ENCODE data around the gene LRRC59.
"Not testable (repeated sequence)": the region's sequence is repeated elsewhere in the genome, so short reads cannot be mapped to it uniquely, and the experiment has no call there.

Gene LRRC59

DNA sequence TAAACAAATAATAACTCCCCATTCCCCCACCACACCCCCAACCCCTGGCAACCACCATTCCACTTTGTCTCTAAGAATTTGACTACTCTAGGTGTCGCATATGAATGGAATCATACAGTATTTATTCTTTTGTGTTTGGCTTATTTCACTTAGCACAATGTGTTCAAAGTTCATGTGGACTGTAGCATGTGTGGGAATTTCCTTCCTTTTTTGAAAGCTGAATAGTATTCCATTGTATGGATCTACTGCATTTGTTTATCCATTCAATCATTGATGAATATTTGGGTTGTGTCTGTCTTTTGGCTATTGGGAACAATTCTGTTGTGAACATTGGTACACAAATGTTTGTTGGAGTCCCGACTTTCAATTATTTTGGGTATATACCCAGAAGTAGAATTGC is 25.4 kb upstream of the LRRC59 start:
- TF ChIP-seq, protein P1, sequence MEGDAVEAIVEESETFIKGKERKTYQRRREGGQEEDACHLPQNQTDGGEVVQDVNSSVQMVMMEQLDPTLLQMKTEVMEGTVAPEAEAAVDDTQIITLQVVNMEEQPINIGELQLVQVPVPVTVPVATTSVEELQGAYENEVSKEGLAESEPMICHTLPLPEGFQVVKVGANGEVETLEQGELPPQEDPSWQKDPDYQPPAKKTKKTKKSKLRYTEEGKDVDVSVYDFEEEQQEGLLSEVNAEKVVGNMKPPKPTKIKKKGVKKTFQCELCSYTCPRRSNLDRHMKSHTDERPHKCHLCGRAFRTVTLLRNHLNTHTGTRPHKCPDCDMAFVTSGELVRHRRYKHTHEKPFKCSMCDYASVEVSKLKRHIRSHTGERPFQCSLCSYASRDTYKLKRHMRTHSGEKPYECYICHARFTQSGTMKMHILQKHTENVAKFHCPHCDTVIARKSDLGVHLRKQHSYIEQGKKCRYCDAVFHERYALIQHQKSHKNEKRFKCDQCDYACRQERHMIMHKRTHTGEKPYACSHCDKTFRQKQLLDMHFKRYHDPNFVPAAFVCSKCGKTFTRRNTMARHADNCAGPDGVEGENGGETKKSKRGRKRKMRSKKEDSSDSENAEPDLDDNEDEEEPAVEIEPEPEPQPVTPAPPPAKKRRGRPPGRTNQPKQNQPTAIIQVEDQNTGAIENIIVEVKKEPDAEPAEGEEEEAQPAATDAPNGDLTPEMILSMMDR (IDR thresholded peaks at IDR 0.05) = no peak
- H3K27me3 ChIP-seq = no peaks in the 10 kb centered on the region
- H3K4me1 ChIP-seq (ENCODE audit: control insufficient read depth in 1 of 2, insufficient read depth in 1 of 2, low read depth in 1 of 2, low read length in 1 of 2) = peaks cover 21 to 31% of the 10 kb centered on the region in 2 experiments
- H3K4me3 ChIP-seq (ENCODE audit: low read depth in 1 of 2, low read length in 1 of 2) = no peak overlapping the region
- H3K36me3 ChIP-seq = no peaks in the 10 kb centered on the region
- peaks cover 9% of the 10 kb centered on the region for H3K9me3 ChIP-seq
- H3K27ac ChIP-seq = no peak overlapping the region

DNA sequence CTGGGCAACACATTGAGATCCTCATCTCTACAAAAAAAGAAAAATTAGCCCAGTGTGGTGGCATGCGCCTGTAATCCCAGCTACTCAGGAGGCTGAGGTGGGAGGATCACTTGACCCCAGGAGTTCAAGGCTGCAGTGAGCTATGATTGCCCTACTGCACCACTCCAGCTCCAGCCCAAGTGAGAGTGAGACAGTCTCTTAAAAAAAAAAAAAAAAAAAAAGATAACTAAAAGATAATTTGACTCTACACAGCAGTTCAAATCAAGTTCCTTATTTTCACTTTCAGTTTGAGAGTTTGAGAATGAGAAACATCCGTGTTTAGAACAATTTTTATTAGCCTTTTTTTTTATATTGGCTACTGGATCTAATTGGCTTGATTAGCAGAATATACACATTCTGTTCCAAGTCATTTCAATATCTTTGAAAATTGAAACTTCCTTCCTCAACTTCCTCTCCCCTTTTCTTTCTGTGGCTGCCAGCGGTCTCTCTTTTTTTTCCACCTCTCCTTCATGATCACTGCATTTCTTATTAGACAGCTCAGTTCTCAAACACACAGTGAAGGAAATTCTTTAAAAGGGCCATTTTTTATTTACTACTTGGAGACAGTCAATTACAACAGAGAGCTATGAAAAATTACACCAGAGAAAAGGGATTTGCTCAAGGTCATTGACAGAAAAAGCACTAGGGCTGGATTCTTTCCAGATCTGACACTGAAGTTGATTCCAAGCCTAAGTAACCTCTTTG is 24.2 kb upstream of the LRRC59 start:
- peak overlapping the region in 1 of 2 experiments; percentile 8 for H3K4me3 ChIP-seq (ENCODE audit: low read depth in 1 of 2, low read length in 1 of 2)

DNA sequence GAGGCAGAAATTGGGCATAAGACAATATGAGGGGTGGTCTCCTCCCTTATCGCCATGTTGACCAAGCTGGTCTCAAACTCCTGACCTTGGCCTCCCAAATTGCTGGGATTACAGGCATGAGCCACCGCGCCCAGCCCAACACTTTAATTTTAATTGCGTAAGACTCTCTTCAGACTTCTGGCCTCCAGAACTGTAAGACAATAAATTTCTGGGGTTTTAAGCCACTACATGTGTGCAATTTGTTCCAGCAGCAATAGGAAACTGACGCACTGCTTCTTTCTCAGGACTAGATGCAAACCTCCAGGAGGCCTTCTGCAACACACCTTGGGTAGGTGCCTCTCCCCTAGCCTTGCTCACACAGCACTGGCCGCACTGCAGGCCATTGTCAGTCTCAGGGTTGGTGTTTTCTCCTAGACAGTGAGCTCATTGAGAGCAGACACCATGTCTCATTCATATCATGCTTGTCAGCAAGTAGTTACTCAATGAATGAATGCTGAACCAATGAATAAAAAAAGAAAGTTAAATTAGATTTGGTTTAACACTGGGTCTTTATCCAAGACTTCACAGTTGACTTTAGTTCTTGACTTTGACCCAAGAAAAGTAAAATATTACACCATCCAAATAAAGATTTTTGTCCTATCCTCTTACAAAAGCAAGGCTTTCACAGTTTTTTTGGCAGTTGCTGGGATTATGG is 23.2 kb upstream of the LRRC59 start:
- Histone ChIP-seq H3K9me3 (peaks cover 9% of the 10 kb centered on the region), H3K27ac (peak overlapping the region; percentile 53), H3K4me3 (ENCODE audit: low read depth in 1 of 2, low read length in 1 of 2) (no peak overlapping the region), H3K4me1 (ENCODE audit: control insufficient read depth in 1 of 2, insufficient read depth in 1 of 2, low read depth in 1 of 2, low read length in 1 of 2) (peaks cover 9 to 18% of the 10 kb centered on the region in 2 experiments), H3K36me3 (no peaks in the 10 kb centered on the region), H3K27me3 (no peaks in the 10 kb centered on the region)
- TF ChIP-seq, protein P1 (IDR thresholded peaks at IDR 0.05) = no peak

More for the DNA sequence above, 24.2 kb upstream of the LRRC59 start:
- Histone ChIP-seq H3K27me3 (no peaks in the 10 kb centered on the region), H3K4me1 (ENCODE audit: control insufficient read depth in 1 of 2, insufficient read depth in 1 of 2, low read depth in 1 of 2, low read length in 1 of 2) (peaks cover 14 to 22% of the 10 kb centered on the region in 2 experiments), H3K9me3 (peaks cover 9% of the 10 kb centered on the region), H3K36me3 (no peaks in the 10 kb centered on the region), H3K27ac (peak overlapping the region; percentile 53)
- TF ChIP-seq, protein P1 (IDR thresholded peaks at IDR 0.05) = no peak

DNA sequence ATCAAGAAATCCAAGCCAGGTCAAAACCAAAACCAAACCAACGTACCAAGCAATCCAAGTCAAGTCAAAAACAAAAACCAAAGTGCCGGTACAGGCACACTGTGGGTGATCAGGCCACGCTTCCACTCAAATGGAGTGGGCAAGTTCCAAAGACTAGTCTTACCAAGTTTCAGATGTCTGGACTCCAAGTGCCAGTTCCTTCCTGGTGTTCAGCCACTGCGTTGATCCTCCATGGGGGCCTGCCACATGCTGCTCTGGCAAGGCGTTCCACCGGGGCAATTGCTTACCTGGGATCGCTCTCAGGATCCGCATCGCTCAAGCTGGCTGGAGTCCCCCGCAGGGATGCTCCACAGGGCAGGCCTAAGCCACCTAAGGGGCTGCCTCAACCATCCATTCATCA is 22.3 kb upstream of the LRRC59 start:
- H3K36me3 ChIP-seq; H3K9me3 ChIP-seq; H3K27ac ChIP-seq; H3K4me3 ChIP-seq (ENCODE audit: low read depth in 1 of 2, low read length in 1 of 2); H3K27me3 ChIP-seq: not testable (repeated sequence)
- H3K4me1 ChIP-seq (ENCODE audit: control insufficient read depth in 1 of 2, insufficient read depth in 1 of 2, low read depth in 1 of 2, low read length in 1 of 2) = peaks cover 7 to 13% of the 10 kb centered on the region in 2 experiments

DNA sequence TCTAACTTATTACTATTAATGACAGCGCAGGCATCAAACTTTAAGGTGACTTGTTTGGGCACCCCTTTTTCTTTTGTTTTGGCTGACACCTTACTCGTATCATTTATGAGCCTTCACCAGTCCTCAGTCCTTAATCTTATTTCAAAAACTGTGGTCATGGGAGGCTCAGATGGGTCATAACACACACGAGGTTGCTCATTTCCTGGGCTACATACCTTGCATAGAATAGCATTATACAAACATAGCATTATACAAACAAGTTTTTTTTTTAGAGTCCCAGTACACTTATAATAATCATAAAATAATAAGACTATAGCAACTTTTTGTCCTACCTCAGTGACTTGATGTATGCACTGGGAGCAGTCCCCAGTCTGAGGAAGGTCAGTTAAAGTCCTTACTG is 17.5 kb upstream of the LRRC59 start:
- Histone ChIP-seq H3K27ac (no peak overlapping the region), H3K4me1 (ENCODE audit: control insufficient read depth in 1 of 2, insufficient read depth in 1 of 2, low read depth in 1 of 2, low read length in 1 of 2) (no peaks in the 10 kb centered on the region), H3K9me3 (peaks cover 9% of the 10 kb centered on the region), H3K4me3 (ENCODE audit: low read depth in 1 of 2, low read length in 1 of 2) (no peak overlapping the region), H3K27me3 (peaks cover 5% of the 10 kb centered on the region), H3K36me3 (no peaks in the 10 kb centered on the region)
- TF ChIP-seq, protein P1 (IDR thresholded peaks at IDR 0.05) = no peak

DNA sequence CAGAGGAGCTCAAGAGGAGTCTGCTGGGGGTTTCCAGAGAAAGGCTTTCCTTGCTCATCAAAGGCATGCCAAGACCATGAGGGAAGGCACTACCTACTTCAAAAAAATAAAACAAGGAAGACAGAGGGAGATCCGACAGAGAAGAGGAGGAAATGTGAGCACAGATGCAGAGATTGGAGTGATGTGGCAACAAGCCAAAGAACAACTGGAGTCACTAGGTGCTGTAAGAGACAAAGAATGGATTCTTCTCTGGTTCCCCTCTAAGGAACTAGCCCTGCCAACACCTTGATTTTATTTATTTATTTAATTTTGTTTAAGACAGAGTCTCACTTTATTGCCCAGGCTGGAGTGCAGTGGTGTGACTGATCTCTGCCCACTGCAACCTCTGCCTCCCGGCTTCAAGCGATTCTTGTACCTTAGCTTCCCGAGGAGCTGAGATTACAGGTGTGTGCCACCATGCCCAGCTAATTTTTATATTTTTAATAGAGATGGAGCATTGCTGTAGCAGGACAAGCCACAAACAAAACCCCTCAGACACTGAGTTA is 14.9 kb upstream of the LRRC59 start:
- no peaks in the 10 kb centered on the region for H3K4me1 ChIP-seq (ENCODE audit: control insufficient read depth in 1 of 2, insufficient read depth in 1 of 2, low read depth in 1 of 2, low read length in 1 of 2)
- no peak overlapping the region for H3K27ac ChIP-seq
- H3K9me3 ChIP-seq = no peaks in the 10 kb centered on the region
- peaks cover 5% of the 10 kb centered on the region for H3K27me3 ChIP-seq
- TF ChIP-seq, protein P1 (IDR thresholded peaks at IDR 0.05) = no peak
- H3K4me3 ChIP-seq (ENCODE audit: low read depth in 1 of 2, low read length in 1 of 2) = no peak overlapping the region
- no peaks in the 10 kb centered on the region for H3K36me3 ChIP-seq
